Measurements from ENCODE around the gene TCTA. TPM values are rescaled to one million over a fixed set of nuclear protein-coding genes. Genes with fewer than 3 reads are reported as not detected.

The TCTA gene
- total RNA-seq, 1 donor from 2014 or later: 32.2 TPM

DNA sequence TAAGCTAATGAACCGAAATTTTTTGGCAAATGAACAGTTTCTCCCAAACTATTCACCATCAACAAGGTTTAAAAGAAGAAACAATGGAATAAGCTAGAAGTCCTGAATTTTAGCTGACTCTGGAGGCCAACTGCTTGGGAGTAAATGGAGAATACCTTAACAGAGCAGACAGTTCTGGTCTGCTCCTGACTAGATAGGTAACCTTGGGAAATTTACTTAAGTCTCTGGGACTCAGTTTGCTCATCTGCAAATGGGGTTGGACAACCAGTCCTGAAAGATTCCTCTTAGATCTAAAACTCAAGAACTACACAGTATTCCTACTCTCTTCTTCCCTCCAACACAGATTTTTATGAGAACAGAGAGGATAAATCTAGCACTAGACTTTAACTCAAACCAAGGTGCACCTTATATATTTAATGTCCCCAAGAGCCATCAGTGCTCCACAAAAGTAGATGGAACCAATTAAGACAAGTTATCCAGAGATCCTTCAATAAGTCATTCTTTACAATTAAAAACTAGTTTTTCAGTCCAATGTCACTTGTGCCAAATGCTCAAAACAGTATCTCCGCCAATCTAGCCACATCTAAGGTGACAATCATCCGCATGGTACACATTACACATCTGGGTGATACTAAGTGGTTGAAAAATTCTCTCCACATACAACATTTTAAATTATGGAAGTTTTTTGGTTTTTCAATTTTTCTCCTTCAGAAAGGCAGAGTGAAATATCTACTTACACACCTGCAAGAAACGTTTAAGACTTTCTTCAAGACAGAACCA lies 2.0 kb upstream of the TCTA start:
- no peak for DNase-seq
- H3K9me3 Mint-ChIP-seq: no peaks in the 10 kb centered on the region
- no peak for ATAC-seq (ENCODE audit: low read depth)
- H3K4me1 Mint-ChIP-seq: peaks cover 79% of the 10 kb centered on the region
- H3K27ac Mint-ChIP-seq: peak overlapping the region; percentile 89
- TF ChIP-seq, protein P1, sequence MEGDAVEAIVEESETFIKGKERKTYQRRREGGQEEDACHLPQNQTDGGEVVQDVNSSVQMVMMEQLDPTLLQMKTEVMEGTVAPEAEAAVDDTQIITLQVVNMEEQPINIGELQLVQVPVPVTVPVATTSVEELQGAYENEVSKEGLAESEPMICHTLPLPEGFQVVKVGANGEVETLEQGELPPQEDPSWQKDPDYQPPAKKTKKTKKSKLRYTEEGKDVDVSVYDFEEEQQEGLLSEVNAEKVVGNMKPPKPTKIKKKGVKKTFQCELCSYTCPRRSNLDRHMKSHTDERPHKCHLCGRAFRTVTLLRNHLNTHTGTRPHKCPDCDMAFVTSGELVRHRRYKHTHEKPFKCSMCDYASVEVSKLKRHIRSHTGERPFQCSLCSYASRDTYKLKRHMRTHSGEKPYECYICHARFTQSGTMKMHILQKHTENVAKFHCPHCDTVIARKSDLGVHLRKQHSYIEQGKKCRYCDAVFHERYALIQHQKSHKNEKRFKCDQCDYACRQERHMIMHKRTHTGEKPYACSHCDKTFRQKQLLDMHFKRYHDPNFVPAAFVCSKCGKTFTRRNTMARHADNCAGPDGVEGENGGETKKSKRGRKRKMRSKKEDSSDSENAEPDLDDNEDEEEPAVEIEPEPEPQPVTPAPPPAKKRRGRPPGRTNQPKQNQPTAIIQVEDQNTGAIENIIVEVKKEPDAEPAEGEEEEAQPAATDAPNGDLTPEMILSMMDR (IDR thresholded peaks at IDR 0.05): no peak
- intact Hi-C loops (cut with micrococcal nuclease): loop anchor here (5.0 to 10.0 kb wide), 4 partner anchors 262 to 1628 kb away; partner anchors contain the start of genes APEH, IP6K2, RBM6 and SMARCC1
- H3K27me3 Mint-ChIP-seq: no peaks in the 10 kb centered on the region
- H3K36me3 Mint-ChIP-seq (ENCODE audit: low read depth): peaks cover 31% of the 10 kb centered on the region
- ChIA-PET POLR2A (interaction anchor here (0.6 to 3.4 kb wide), 8 partner anchors 13 to 317 kb away, joined by 3 to 78 read pairs (median 13); partner anchors contain the start of genes NICN1, QRICH1 and USP4), CTCF (interaction anchor here (2.1 kb wide), 1 partner anchor 39 kb away, joined by 4 read pairs; no protein-coding TSS in a partner anchor)
- peak overlapping the region; percentile 92 for H3K4me3 Mint-ChIP-seq

DNA sequence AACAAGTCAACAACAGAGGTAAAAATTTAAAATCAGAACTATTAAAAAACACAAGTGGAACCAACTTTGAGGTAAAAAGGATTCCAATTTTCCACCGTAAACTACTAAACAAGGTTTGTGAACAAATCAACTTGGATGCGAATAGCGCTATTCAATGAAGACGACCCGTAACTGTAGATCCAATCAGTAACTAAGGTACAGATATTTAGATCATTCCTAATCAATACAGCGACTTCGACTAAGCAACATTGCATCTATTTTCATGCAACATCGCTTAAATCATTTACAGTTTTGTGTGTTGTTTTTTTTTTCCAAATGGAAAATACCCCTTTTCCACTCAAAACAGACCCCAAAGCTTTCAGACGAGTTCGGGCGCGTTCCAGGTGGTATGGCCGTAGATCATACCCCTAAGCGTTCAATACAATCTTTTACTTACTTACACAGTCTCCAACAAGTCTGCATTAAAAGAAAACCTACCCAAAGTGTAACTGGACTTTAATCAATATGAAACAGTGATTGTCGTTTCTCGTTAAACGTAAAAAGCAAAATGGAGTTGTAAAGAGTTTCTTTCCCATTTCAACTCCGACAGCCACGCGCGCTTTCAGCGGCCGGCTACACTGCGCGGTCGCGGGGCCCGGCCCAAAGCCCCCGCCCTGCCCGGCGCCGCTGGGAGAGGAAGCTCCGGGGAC lies 1.2 kb upstream of the TCTA start:
- CTCF ChIA-PET: interaction anchor here (2.0 kb wide), 1 partner anchor 71 kb away, joined by 6 read pairs; no protein-coding TSS in a partner anchor
- H3K27ac Mint-ChIP-seq: peak overlapping the region; percentile 89
- POLR2A ChIA-PET: interaction anchor here (0.6 to 3.4 kb wide), 18 partner anchors 12 to 529 kb away, joined by 3 to 78 read pairs (median 8); partner anchors contain the start of genes C3orf62, DAG1, GPX1 and NICN1

DNA sequence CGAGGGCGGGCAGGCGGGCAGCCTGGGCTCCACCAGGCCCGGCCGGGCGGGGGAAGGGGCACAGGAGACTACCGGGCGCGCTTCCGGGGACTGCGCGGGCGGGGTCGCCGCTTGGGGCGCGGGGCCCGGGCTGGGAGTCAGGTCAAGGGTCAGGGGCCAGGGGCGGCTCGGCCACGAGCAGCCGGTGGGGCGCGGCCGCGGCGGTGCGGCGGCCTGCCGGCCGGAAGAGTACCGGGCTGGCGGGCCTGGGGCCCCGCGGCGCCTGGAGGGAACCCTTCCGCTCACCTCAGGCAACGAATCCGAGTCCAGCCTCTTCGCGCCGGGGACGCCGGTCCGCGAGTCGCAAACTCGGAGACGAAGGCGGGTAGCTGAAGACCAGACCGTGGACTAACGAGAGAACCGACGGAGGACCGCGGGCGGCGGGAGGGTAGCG lies 672 bp upstream of the TCTA start:
- peaks cover 31% of the 10 kb centered on the region for H3K36me3 Mint-ChIP-seq (ENCODE audit: low read depth)
- H3K4me3 Mint-ChIP-seq: peak overlapping the region; percentile 92
- ChIA-PET POLR2A (interaction anchor here (0.6 to 3.4 kb wide), 23 partner anchors 12 to 1111 kb away, joined by 3 to 78 read pairs (median 8); partner anchors contain the start of genes C3orf62, DAG1, GPX1 and NICN1), CTCF (interaction anchor here (2.0 kb wide), 1 partner anchor 71 kb away, joined by 6 read pairs; no protein-coding TSS in a partner anchor)
- no peaks in the 10 kb centered on the region for H3K27me3 Mint-ChIP-seq
- no peaks in the 10 kb centered on the region for H3K9me3 Mint-ChIP-seq
- intact Hi-C loops (cut with micrococcal nuclease): loop anchor here (1.0 to 10.0 kb wide), 5 partner anchors 10 to 1629 kb away; partner anchors contain the start of genes APEH, IP6K2, RBM6 and SMARCC1
- DNase-seq (no peak), ATAC-seq (ENCODE audit: low read depth) (peak; percentile 18)
- peaks cover 79% of the 10 kb centered on the region for H3K4me1 Mint-ChIP-seq
- peak overlapping the region; percentile 92 for H3K27ac Mint-ChIP-seq
- TF ChIP-seq, protein P1 (IDR thresholded peaks at IDR 0.05): no peak

More for the DNA sequence above, 1.2 kb upstream of the TCTA start:
- H3K4me3 Mint-ChIP-seq: peak overlapping the region; percentile 92
- intact Hi-C loops (cut with micrococcal nuclease): loop anchor here (1.0 to 10.0 kb wide), 5 partner anchors 10 to 1629 kb away; partner anchors contain the start of genes APEH, IP6K2, RBM6 and SMARCC1
- H3K36me3 Mint-ChIP-seq (ENCODE audit: low read depth): peaks cover 31% of the 10 kb centered on the region
- TF ChIP-seq, protein P1 (IDR thresholded peaks at IDR 0.05): no peak
- DNase-seq (no peak), ATAC-seq (ENCODE audit: low read depth) (no peak)
- H3K9me3 Mint-ChIP-seq: no peaks in the 10 kb centered on the region
- H3K27me3 Mint-ChIP-seq: no peaks in the 10 kb centered on the region
- H3K4me1 Mint-ChIP-seq: peaks cover 79% of the 10 kb centered on the region

DNA sequence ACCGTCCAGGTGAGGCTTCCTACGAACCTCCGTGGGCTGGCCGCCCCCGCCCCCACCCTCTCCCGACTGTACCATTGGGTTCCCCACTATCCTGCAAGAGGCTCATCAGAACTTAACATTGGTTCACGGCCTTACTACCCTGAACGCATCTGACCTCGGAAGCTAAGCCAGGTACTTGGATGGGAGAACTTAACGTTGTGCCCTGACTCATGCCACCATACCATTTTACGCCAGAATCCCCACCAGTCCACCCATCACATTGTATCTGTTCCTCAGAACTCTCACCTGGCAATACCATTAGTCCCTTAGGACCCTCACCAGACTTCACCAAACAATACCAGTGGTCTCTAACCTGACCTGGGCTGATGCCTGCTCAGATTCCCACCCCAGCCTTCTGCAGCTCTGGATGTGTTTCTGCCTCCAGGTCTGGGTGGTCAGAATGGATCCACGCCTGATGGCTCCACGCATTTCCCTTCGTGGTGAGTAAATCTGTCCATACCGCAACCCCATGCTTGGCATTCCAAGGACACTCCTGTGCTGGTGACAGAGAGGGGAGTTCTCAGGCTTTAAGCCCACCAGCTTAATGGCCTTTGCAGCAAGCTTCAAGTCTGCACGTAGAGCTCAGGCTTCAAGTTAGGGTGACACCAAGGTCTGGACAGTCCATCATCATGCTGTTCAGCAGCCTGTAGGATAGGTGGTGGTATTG lies 562 bp downstream of the TCTA start:
- Mint-ChIP-seq H3K27me3 (no peaks in the 10 kb centered on the region), H3K27ac (peak overlapping the region; percentile 92), H3K4me1 (peaks cover 79% of the 10 kb centered on the region), H3K9me3 (no peaks in the 10 kb centered on the region), H3K36me3 (ENCODE audit: low read depth) (peaks cover 33% of the 10 kb centered on the region), H3K4me3 (peak overlapping the region; percentile 91)
- intact Hi-C loops (cut with micrococcal nuclease): loop anchor here (1.0 to 10.0 kb wide), 12 partner anchors 15 to 1630 kb away; partner anchors contain the start of genes APEH, DAG1, IP6K2 and NICN1
- DNase-seq: no peak
- no peak for ATAC-seq (ENCODE audit: low read depth)
- CTCF ChIA-PET: interaction anchor here (0.9 to 2.0 kb wide), 4 partner anchors 16 to 73 kb away, joined by 3 to 6 read pairs (median 4); partner anchors contain the start of genes NICN1 and USP4
- TF ChIP-seq, protein P1 (IDR thresholded peaks at IDR 0.05): no peak
- POLR2A ChIA-PET: interaction anchor here (0.6 to 3.4 kb wide), 14 partner anchors 10 to 319 kb away, joined by 3 to 78 read pairs (median 10); partner anchors contain the start of genes DAG1, GPX1, NICN1 and QRICH1

Data from activated B cell treated with CpG ODN at 0.5 μM for 24 hours (primary cell).